Prostate gland (tissue), 2 donors: ENCODE results near the gene SH3BGRL3.

Source experiments
- POLR2A ChIP-seq: fragments of 450-650 bp; IDR thresholded peaks from one replicate; pipeline ENCODE4 v1.6.1; 2016; ENCODE audit warnings: antibody characterized with exemption, mild to moderate bottlenecking
- POLR2AphosphoS5 ChIP-seq: sonication (generic); formaldehyde crosslinking; IDR thresholded peaks from one replicate; pipeline ENCODE4 v1.6.1; 2017; ENCODE audit warnings: antibody characterized with exemption
- TF ChIP-seq, protein P1 (sequence below), 4 experiments: fragments of 200-600 bp in 2 of 4; fragments of 450-650 bp in 2 of 4; sonication (generic) in 2 of 4; IDR thresholded peaks; 1 replicate in 3 of 4; 2 replicates in 1 of 4; pipeline ENCODE4 v1.5.1; 2016 to 2019; ENCODE audit warnings: antibody characterized with exemption in 4 of 4, mild to moderate bottlenecking in 2 of 4, moderate library complexity in 2 of 4

GRCh38 chr1:26289158-26290059 is 9.5 kb downstream of the SH3BGRL3 start:
- TF ChIP-seq, protein P1, sequence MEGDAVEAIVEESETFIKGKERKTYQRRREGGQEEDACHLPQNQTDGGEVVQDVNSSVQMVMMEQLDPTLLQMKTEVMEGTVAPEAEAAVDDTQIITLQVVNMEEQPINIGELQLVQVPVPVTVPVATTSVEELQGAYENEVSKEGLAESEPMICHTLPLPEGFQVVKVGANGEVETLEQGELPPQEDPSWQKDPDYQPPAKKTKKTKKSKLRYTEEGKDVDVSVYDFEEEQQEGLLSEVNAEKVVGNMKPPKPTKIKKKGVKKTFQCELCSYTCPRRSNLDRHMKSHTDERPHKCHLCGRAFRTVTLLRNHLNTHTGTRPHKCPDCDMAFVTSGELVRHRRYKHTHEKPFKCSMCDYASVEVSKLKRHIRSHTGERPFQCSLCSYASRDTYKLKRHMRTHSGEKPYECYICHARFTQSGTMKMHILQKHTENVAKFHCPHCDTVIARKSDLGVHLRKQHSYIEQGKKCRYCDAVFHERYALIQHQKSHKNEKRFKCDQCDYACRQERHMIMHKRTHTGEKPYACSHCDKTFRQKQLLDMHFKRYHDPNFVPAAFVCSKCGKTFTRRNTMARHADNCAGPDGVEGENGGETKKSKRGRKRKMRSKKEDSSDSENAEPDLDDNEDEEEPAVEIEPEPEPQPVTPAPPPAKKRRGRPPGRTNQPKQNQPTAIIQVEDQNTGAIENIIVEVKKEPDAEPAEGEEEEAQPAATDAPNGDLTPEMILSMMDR (IDR thresholded peaks at IDR 0.05) = no peak
- TF ChIP-seq POLR2AphosphoS5 (no peak), POLR2A (no peak)
